Adrenal gland (tissue), 12 donors: ENCODE measurements around the gene FNDC5. TPM values are rescaled to one million over a fixed set of nuclear protein-coding genes. Genes with fewer than 3 reads are reported as not detected.

Experiments used
- DNase-seq, 7 donors: peaks; one replicate each; pipeline ENCODE4 v3.0.0-alpha.2; 2019 to 2020
- H3K27ac ChIP-seq, 5 donors: fragments of 200-600 bp; sonication (generic) in 4 of 5; 1 replicate in 3 of 5; 2 replicates in 2 of 5; pipeline versions ENCODE4 v1.5.1 to v1.8.0; 2016 to 2020; ENCODE audit warnings: mild to moderate bottlenecking in 1 of 5
- H3K27me3 ChIP-seq: fragments of 200-600 bp; 2 replicates; pipeline ENCODE4 v1.8.0; 2021
- H3K36me3 ChIP-seq, 2 donors: fragments of 200-600 bp; replicated peaks in 1 of 2; 1 replicate in 1 of 2; 2 replicates in 1 of 2; pipeline versions ENCODE4 v1.5.1 to v1.8.0; 2018 to 2022
- H3K4me1 ChIP-seq, 2 donors: fragments of 200-600 bp; replicated peaks in 1 of 2; 1 replicate in 1 of 2; 2 replicates in 1 of 2; pipeline versions ENCODE4 v1.5.1 to v1.8.0; 2018 to 2021
- H3K4me3 ChIP-seq, 4 donors: fragments of 200-600 bp; sonication (generic) in 3 of 4; one replicate each; pipeline ENCODE4 v1.5.1; 2016 to 2018
- H3K9me3 ChIP-seq, 3 donors: fragments of 200-600 bp; sonication (generic) in 1 of 3; replicated peaks in 1 of 3; 1 replicate in 2 of 3; 2 replicates in 1 of 3; pipeline versions ENCODE4 v1.5.1 to v1.8.0; 2016 to 2021
- POLR2A ChIP-seq, 2 donors: fragments of 450-650 bp; IDR thresholded peaks; one replicate each; pipeline ENCODE4 v1.6.1; 2017; ENCODE audit warnings: antibody characterized with exemption in 2 of 2, mild to moderate bottlenecking in 2 of 2, moderate library complexity in 1 of 2
- WGBS, 4 donors: extraction: QIAGEN DNeasy Blood & Tissue Kit in 2 of 4; methylation state at CpG; one replicate each; pipeline versions ENCODE4 v1.1.5 to v1.1.7; 2013 to 2017; 5-methylcytosine and 5-hydroxymethylcytosine counted together
- intact Hi-C, 2 donors: fragments of 100-400 bp; cut with DNase I; formaldehyde crosslinking; loops; one replicate each; pipeline versions ENCODE4 v1.14.1 to v1.15.0; 2022 to 2023
- polyA plus RNA-seq, 3 donors: library from polyadenylated mRNA; stranded (reverse); fragments of 200-250 nt in 2 of 3; fragments of 350-450 nt in 1 of 3; fragmentation: Illumina TruSeq in 1 of 3; extraction: RNeasy Lipid Tissue Mini Kit (QIAGEN cat#74804) in 1 of 3; gene quantifications; one replicate each; pipeline ENCODE4 v1.2.3, GENCODE V29; 2013 to 2014
- total RNA-seq, 9 donors: library from RNA; depleted of rRNA in 4 of 9; stranded (reverse); fragments of >200 nt in 4 of 9; fragments of 120-200 nt in 1 of 9; fragmentation: NEBNext Ultra II Directional in 1 of 9; extraction: Animal tissue kit (Norgen Biotek cat#: 25700) in 1 of 9; gene quantifications; one replicate each; pipeline versions ENCODE4 v1.1.0 to v1.2.4, GENCODE V29; 2013 to 2023
- TF ChIP-seq, protein P1 (sequence below), 6 experiments: fragments of 450-650 bp in 4 of 6; fragments of 200-600 bp in 2 of 6; sonication (generic) in 1 of 6; IDR thresholded peaks; 1 replicate in 5 of 6; 2 replicates in 1 of 6; pipeline versions ENCODE4 v1.5.1 to v1.8.0; 2016 to 2021; ENCODE audit warnings: antibody characterized with exemption in 6 of 6, mild to moderate bottlenecking in 2 of 6, moderate library complexity in 1 of 6
- donor health status: healthy with polysubstance abuse.
- donor health status: Bipolar disorder and iron deficiency.
- donor health status: DM: yes; HTN: yes; CAD: no.
- donor health status: DM: no; HTN: no; CAD: no.
- donor health status: DM: no; HTN: no; CAD: no.
- donor health status: DM: yes; HTN: yes; CAD: no.

Gene FNDC5
- total and polyA plus RNA-seq, 12 donors = 12.6 to 72.0 (median 39.0) TPM

DNA sequence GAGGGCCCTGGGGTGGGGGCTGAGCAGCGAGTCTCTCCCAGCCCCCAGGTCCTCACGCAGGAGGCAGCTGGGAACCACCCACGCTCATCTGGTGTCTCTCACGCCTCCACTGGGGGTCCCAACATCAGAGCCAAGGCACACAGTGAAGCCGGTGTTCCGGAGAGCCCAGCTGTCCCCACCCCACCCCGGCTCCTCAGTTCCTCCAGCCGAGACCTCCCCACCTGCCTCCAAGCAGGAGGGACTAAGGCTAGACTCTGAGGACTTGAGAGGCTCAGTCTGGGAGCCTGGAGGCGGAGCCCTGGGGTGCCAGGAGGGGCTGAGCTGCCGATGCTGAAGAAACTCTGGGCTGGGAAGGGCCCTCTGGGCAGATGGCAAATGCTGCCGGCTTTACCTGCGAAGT lies 14.0 kb upstream of the FNDC5 start:
- peaks cover 24% of the 10 kb centered on the region for H3K27me3 ChIP-seq
- H3K27ac ChIP-seq = no peak overlapping the region
- H3K4me3 ChIP-seq = no peak overlapping the region
- no peaks in the 10 kb centered on the region for H3K9me3 ChIP-seq
- intact Hi-C loops = no loop called here
- peaks cover 0 to 8% of the 10 kb centered on the region in 2 donors for H3K4me1 ChIP-seq
- TF ChIP-seq POLR2A (IDR thresholded peaks at IDR 0.05) = no peak
- TF ChIP-seq, protein P1, sequence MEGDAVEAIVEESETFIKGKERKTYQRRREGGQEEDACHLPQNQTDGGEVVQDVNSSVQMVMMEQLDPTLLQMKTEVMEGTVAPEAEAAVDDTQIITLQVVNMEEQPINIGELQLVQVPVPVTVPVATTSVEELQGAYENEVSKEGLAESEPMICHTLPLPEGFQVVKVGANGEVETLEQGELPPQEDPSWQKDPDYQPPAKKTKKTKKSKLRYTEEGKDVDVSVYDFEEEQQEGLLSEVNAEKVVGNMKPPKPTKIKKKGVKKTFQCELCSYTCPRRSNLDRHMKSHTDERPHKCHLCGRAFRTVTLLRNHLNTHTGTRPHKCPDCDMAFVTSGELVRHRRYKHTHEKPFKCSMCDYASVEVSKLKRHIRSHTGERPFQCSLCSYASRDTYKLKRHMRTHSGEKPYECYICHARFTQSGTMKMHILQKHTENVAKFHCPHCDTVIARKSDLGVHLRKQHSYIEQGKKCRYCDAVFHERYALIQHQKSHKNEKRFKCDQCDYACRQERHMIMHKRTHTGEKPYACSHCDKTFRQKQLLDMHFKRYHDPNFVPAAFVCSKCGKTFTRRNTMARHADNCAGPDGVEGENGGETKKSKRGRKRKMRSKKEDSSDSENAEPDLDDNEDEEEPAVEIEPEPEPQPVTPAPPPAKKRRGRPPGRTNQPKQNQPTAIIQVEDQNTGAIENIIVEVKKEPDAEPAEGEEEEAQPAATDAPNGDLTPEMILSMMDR (IDR thresholded peaks at IDR 0.05) = no peak
- no peak for DNase-seq
- H3K36me3 ChIP-seq = no peaks in the 10 kb centered on the region
- WGBS, 4 donors = 51 to 65% (median 57%) methylated on average over 6 to 12 of the region's 12 CpGs

GRCh38 chr1:32884032-32884372 lies 13.3 kb upstream of the FNDC5 start:
- Histone ChIP-seq H3K4me1 (peaks cover 0 to 8% of the 10 kb centered on the region in 2 donors), H3K4me3 (no peak overlapping the region), H3K36me3 (no peaks in the 10 kb centered on the region), H3K27me3 (peaks cover 21% of the 10 kb centered on the region), H3K9me3 (no peaks in the 10 kb centered on the region), H3K27ac (no peak overlapping the region)
- no peak for TF ChIP-seq POLR2A (IDR thresholded peaks at IDR 0.05)
- TF ChIP-seq, protein P1 (IDR thresholded peaks at IDR 0.05) = no peak
- no peak for DNase-seq
- WGBS, 4 donors = 73 to 100% (median 79%) methylated on average over 1 to 4 of the region's 4 CpGs
- intact Hi-C loops = no loop called here

DNA sequence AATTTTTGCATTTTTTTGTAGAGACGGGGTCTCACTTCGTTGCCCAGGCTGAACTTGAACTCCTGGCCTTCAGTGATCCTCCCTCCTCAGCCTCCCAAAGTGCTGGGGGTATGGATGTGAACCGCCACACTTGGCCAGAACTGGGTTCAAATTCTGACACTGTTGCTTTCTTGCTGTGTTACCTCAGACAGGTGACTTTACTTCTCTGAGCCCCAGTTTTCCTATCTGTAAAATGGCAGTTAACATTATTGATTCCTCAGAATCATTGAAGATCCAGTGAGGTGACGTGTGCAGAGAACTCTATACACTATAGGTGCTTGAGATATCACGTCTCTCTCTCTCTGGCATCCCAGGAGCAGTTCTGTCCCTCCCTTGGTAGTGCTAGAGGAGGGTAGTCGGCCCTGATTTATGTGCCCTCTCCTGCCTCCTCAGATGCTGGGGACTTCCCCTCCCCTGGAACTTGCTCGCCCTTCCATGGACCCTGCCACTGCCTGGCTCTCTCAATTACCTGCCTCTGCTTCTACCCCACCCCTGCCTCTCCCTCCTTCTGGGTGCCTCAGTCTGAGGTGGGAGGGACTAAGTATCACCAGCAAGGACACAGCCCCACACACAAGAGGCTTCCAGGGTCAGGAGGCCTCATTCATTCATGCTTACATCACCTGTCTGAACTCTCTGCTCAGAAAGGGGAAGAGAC lies 12.8 kb upstream of the FNDC5 start:
- no peak for DNase-seq
- Histone ChIP-seq H3K4me3 (no peak overlapping the region), H3K4me1 (peaks cover 0 to 8% of the 10 kb centered on the region in 2 donors), H3K36me3 (no peaks in the 10 kb centered on the region), H3K27me3 (peaks cover 21% of the 10 kb centered on the region), H3K27ac (no peak overlapping the region), H3K9me3 (no peaks in the 10 kb centered on the region)
- no peak for TF ChIP-seq POLR2A (IDR thresholded peaks at IDR 0.05)
- TF ChIP-seq, protein P1 (IDR thresholded peaks at IDR 0.05) = no peak
- WGBS, 4 donors = 78 to 79% (median 79%) methylated on average over 7 of the region's 7 CpGs
- intact Hi-C loops = no loop called here

GRCh38 chr1:32881871-32882850 lies 11.4 kb upstream of the FNDC5 start:
- no peak for DNase-seq
- WGBS, 4 donors = 37 to 50% (median 42%) methylated on average over 18 to 22 of the region's 22 CpGs
- Histone ChIP-seq H3K9me3 (no peaks in the 10 kb centered on the region), H3K36me3 (no peaks in the 10 kb centered on the region), H3K27me3 (peaks cover 12% of the 10 kb centered on the region), H3K4me3 (no peak overlapping the region), H3K27ac (no peak overlapping the region), H3K4me1 (peaks cover 0 to 8% of the 10 kb centered on the region in 2 donors)
- intact Hi-C loops = no loop called here
- TF ChIP-seq POLR2A (IDR thresholded peaks at IDR 0.05) = no peak
- TF ChIP-seq, protein P1 (IDR thresholded peaks at IDR 0.05) = no peak
